Fibroblast of gingiva (primary cell): ENCODE results near the gene ZNF700.
"Not testable (repeated sequence)": the region's sequence is repeated elsewhere in the genome, so short reads cannot be mapped to it uniquely, and the experiment has no call there.

ENCODE experiments used
- DNase-seq: peaks from one replicate; pipeline ENCODE4 v3.0.0-alpha.2; 2011; ENCODE audit warnings: low read depth

ZNF700 gene

DNA sequence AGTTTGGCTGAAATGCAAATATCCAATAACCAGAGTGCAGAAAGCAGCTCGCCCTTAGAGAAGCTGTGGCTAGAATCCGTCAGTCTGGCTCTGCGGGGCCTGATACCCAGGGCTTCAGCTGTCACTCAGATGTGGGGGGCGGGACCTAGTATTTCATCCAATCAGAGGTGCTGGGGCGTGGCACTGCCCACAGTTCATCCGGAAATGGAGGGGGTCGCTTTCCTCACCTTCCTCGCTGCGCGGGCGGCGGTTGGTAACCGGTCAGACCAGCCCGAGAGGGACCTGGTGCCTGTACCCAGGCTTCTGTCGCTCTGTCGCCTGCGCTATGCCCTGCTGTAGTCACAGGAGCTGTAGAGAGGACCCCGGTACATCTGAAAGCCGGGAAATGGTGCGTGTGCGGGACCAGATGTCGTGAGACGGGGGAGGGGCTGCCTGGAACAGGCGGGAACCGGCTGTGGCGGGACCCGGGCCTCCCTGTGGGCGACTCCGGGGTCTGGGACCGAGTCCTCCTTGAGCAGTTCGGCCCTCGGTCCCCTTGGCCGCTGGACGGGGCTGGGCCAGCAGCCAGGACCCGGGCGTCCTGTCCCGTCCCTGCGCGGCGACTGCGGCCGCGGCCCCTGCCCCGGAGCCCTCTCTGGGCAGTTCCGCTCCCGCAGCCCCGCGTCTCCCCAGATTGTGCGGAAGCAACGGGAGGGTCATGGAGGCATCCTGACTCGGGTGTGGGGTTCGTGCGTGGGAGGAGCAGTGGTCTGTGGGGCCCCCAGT is at the start of gene ZNF700:
Gene ZNF700, plus strand, starts transcription at position 222 of the 765 bp plus-strand sequence. Its CDS starts 104 bp downstream, at position 326.
- DNase-seq, result peak; percentile 86

DNA sequence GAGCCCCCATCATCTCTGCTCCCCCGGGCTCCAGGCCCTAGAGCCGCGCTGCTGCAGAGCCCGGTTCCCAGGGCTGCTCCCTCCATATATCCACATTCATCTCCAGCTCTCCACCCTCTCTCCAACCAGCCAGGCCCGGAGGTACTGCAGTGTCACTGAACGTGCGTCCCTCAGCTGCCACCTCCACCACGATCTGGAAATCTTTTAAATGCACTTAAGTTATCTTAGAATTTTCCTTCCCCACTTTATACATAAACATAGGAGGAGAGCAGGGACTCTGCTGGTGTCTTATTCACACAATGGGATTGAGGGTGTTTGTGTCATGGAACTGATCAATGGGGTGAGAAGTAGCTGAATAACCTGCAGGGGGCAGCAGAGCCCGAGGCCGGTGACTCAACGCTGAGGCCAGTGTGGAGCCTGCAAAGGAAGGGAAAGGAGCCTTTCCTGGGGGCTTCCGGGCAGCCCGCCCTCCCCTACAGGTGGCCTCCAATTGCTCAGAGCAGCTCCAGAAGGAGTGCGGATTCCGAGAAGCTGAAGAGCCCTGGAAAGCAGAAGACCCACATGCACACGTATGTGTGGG is 45.1 kb upstream of the ZNF700 start:
- DNase-seq, result not testable (repeated sequence)

DNA sequence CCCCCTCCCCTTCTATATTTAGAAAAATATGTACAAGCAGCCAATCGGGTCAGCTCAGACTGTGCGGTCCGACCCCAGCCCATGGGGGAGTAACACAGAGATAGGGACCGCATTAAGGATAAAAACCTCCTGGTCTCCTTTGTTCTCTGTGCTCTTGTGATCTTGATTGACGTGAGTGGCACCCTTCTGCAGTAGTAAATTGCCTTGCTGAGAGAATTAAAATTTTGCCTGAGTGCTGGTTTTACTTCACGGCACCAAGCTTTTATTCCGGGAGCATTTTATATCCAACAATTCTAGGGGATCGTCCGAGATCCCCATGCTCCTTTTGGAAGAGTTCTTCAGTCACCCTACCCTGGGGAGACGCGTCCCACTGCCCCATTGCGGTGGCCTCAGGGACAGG is 44.3 kb upstream of the ZNF700 start:
- no peak for DNase-seq

DNA sequence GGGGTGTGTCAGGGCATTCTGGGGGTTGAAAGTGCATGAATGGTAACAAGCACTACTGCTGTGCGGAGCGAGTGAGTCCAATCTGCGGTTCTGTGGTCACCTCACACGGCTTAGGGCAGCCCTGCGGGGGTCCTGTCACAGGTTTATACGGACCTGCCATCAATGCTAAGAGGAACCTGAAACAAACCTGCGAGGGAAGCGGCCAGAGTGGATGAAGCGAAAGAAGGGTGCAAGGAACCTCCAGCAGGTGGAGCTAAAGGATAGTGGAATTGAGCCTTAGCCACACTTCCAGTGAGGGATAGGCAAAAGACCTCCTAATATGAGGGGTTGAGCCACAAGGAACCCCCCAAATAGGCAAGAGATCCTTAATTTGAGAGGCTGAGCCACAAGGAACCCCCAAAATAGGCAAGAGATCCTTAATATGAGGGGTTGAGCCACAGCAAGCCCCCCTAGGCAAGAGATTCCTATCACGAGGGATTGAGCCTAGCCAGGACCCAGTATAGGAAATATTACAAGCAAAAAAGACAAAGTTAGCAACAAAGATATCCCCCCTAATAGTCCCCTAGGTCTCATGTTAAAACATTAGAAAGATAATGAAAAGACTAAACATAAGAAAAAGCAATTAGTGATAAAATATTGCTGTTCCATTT is 43.6 kb upstream of the ZNF700 start:
- peak; percentile 10 for DNase-seq

GRCh38 chr19:11882606-11883005 is 42.3 kb upstream of the ZNF700 start:
- DNase-seq, result no peak

DNA sequence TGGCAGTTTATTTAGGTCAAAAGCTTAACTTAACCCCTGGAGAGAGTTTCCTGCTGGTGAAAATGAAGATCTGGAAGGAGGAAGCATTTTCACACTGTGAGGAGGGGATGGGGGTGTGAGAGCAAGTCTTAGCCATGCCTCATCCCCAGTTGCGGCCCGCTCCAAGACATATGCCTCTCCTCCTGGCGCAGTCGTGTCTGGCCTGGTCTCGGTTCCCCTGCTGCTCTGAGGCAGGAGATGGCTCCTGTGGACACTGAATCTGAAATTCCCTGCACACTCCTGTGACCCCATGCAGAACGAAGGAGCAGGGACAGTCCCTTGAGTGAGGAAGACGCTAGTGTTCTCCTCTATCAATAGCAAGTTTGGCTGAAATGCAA is 37.7 kb upstream of the ZNF700 start:
- no peak for DNase-seq

GRCh38 chr19:11887611-11888531 is 37.0 kb upstream of the ZNF700 start, which contains the start of gene ZNF69:
Gene ZNF69 (plus strand): TSS chr19:11887782. CDS start chr19:11887924, 142 bp downstream.
- DNase-seq, result peak; percentile 51

- not testable (repeated sequence) for DNase-seq
These were observed 35.0 kb upstream of the ZNF700 start for GRCh38 chr19:11889901-11890300.

DNA sequence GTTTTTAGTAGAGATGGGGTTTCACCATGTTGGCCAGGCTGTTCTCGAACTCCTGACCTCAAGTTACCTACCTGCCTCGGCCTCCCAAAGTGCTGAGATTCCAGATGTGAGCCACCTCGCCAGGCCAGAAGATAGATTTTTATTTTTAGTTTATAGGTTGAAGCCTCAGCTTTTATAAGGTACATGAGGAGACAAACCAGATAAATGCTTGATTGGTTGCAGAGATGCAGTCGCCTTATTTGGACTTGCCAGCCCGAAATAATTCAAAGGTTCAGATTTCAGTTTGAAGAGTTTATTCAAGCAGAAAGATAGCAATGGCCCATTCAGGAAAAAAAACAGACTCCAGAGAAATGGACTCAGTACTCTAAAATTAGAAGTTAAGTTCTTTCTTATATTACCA is 34.3 kb upstream of the ZNF700 start:
- no peak for DNase-seq

DNA sequence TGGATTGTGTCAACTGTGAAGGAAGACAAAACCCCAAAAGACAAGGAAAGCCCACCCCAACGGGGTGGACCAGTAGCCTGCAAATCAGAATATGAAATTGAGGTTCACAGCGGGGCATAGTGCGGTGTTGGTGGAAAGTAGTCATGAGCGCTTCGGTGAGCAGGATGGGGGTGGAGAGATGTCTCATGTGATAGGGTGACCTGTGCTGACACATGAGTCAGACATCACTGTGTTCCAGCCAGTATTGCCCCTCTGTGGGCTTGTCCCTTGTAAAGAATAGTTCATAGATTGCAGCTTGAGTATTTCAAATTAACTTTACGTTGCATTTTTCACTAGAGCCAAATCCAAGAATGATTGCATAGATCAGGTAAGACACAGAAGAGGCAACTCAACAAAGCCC is 30.1 kb upstream of the ZNF700 start:
- no peak for DNase-seq

DNA sequence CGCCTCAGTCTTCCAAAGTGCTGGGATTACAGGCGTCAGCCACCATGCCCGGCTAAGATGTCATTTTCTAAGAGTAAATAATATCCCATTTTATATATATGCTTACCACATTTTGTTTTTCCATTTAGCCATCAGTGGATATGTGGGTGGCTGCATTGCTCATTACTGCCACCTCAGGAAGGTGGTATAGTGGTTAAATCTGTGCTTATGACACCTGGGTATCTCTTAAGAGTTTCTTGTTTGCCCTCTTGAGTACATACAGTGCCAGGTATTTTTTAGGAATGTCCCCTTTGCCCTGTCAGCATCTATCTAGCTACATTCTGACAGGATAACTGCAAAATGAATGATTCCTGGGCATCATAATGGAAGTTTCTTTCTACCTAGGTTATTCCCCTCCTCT is 22.7 kb upstream of the ZNF700 start:
- DNase-seq, result no peak

DNA sequence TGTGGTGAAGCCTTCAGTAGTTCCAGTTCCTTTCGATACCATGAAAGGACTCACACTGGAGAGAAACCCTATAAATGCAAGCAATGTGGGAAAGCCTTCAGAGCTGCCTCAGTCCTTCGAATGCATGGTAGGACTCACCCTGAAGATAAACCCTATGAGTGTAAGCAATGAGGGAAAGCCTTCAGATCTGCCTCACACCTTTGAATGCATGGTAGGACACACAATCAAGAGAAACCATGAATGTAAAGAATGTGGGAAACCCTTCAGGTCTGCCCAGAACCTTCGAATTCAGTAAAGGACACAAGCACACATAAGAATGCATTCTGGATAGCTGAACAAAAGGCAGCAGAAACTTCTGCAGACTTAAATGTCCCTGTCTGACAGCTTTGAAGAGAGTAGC is 19.0 kb upstream of the ZNF700 start:
- DNase-seq, result no peak

DNA sequence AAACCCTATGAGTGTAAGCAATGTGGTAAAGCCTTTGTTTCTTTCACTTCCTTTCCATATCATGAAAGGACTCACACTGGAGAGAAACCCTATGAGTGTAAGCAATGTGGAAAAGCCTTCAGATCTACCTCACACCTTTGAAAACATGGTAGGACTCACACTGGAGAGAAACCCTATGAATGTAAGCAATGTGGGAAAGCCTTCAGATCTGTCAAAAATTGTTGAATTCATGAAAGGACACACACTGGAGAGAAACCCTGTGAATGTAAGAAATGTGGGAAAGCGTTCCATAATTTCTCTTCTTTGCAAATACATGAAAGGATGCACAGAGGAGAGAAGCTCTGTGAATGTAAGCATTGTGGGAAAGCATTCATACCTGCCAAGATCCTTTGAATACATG is 13.0 kb upstream of the ZNF700 start:
- DNase-seq, result not testable (repeated sequence)

DNA sequence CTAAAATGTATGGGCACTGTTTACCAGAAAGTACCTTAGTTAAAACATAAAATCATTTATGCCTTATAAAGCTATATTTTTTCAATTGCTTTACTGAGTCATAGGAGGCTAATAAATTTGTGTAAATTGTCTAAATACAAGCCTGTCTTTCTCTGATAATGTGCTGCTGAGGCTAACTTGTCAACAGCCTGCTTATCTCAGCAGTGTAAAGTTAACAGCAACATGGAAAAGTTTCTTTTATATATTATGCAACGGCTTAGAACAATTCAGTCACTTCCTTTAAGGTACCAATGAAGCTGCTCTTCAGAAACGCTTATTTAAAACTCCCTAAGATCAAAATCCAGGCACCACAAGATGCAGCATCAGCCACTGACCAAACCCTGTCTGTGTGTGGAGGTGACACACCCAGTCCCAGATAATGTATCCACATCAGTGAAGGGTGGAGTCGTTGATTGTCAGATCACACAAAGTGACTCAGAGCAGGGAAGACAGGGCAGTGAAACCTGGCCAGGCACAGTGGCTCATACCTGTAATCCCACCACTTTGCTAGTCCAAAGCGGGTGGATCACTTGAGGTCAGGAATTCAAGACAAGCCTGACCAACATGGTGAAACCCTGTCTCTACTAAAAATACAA is 10.4 kb upstream of the ZNF700 start:
- not testable (repeated sequence) for DNase-seq

DNA sequence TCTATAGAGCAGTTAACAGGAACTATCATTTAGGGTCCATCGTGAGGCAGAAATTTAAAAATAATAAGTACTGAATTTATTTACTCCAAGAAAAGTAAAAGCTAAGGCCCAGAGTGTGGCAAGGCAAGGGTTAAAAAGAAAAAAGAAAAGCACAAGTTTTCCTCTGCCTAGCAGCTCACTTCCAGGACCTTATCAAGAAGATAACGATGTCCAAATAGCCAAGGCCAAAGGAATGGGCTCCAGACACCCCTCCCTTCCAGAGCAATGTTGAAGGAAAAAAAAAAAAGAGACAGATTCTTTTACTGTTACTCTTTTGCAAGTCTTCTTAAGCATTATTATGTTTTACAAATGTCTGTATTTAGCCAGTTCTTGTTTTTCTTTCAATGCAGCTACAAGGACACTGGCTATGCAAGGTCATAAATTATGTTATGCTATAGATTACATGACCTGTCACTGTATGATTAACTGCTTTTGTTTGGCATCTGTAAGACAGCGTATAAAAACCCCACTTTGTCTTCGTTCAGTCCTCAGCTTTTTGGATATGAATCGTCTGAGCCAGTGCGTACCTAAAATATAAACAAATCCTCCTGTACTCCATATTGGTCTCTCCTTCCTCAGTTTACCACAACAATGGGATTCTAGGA is 2.9 kb upstream of the ZNF700 start:
- no peak for DNase-seq

DNA sequence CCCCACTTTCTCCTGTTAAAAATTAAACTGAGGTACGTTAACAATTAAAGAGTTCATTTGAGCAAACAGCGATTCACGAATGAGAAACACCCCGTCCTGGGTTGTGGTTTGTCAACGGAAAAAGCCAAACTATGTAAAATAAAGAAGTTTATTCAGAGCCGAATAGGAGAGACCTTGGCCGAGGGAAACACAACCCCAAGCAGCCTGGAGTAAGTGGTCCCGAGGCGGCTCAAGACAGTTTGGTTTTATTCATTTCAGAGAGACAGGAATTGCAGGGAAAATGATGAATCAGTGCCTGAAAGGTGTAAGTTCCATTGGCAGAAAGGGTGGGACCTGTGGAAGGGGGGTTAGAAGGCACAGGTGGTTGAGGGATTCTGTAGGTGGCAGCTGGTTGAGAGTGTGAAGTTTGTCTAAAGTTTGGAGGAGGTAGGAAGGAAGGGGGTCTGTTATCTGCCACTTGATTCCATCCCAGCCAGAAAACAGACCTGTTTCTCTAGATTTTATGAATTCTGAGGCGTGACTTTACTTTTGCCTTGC is 812 bp downstream of the ZNF700 start:
- not testable (repeated sequence) for DNase-seq

- no peak for DNase-seq
These were observed 2.3 kb downstream of the ZNF700 start for GRCh38 chr19:11927227-11927626.

DNA sequence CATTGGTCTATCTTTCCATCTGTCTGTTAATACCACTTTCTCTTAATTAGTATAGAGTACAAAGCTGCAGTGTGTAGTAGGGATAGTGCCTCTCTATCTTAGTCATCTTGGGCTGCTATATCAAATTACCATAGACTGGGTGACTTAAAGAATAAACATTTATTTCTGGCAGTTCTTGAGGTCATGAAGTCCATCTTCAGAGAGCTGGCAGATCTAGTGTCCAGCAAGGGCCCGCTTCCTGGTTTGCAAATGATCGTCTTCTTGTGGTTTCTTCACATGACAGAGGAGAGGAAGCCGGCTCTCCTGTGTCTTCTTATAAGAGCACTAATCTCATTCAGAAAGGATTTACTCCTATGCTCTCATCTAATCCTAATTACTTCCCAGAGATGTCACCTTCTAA is 6.1 kb downstream of the ZNF700 start:
- DNase-seq, result peak; percentile 71

DNA sequence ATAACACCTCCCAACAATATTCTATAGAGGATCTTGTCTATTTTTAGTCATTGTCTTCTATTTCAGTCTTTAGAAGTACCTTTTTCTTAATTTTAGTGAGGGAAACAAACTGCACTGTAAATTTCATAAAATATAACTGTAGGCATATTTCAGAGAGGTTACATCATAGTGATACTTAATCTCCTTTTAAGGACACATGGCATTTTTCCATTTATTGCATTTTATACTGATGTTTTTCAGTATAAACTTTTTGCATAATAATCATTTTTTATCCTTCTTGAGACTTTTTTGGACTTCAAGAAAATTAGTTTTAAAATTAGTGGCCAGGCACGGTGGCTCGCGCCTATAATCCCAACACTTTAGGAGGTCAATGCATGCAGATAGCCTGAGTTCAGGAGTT is 6.6 kb downstream of the ZNF700 start:
- no peak for DNase-seq

GRCh38 chr19:11935829-11936228 is 10.9 kb downstream of the ZNF700 start:
- DNase-seq, result not testable (repeated sequence)

DNA sequence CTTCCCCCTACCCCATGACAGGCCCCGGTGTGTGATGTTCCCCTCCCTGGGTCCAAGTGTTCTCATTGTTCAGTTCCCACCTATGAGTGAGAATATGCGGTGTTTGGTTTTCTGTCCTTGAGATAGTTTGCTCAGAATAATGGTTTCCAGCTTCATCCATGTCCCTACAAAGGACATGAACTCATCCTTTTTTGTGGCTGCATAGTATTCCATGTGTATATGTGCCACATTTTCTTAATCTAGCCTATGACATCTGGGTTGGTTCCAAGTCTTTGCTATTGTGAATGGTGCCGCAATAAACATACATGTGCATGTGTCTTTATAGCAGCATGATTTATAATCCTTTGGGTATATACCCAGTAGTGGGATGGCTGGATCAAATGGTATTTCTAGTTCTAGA is 13.5 kb downstream of the ZNF700 start:
- DNase-seq, result not testable (repeated sequence)
